Bladder microvascular endothelial cell (primary cell): Measurements from ENCODE around the gene ZNF586. TPM values are rescaled to one million over a fixed set of nuclear protein-coding genes. Genes with fewer than 3 reads are reported as not detected.

Experiments
- total RNA-seq: library from RNA; depleted of rRNA; stranded (reverse); fragments of >200 nt; gene quantifications from 2 replicates; pipeline ENCODE4 v1.2.3, GENCODE V29; 2014

The ZNF586 gene
- 9.6 and 20.1 TPM in 2 replicates for total RNA-seq

GRCh38 chr19:57769345-57770131 lies at the start of gene ZNF586:
TSS of gene ZNF586 (plus strand) at chr19:57769676. CDS start at chr19:57769843, 167 bp downstream.

GRCh38 chr19:57746580-57747471 lies 22.6 kb upstream of the ZNF586 start, which contains the start of gene ZNF776:
TSS of gene ZNF776 (plus strand) at chr19:57746815. CDS start at chr19:57747059, 244 bp downstream.

GRCh38 chr19:57814505-57815246 lies 45.2 kb downstream of the ZNF586 start, which contains the start of gene ZNF552:
TSS of gene ZNF552 (minus strand) at chr19:57814913. CDS start at chr19:57814743, 170 bp downstream.

GRCh38 chr19:57830071-57830602 lies 60.7 kb downstream of the ZNF586 start, which contains the start of gene ZNF587B:
TSS of gene ZNF587B (plus strand) at chr19:57830299. CDS start at chr19:57830529, 230 bp downstream.

Other genes with a start within 250 kb of the ZNF586 start
- gene ZNF549, start 242.3 kb upstream of the ZNF586 start, total RNA-seq: 2.6 and 5.5 TPM in 2 replicates
- 3.7 and 10.3 TPM in 2 replicates for gene ZNF550, start 209.8 kb upstream of the ZNF586 start, total RNA-seq
- gene ZNF416, start 190.8 kb upstream of the ZNF586 start, total RNA-seq: 3.9 and 4.3 TPM in 2 replicates
- 3.4 TPM in 2 replicates for gene ZIK1, start 185.5 kb upstream of the ZNF586 start, total RNA-seq
- gene ZNF530, start 169.8 kb upstream of the ZNF586 start, total RNA-seq: 2.4 and 2.5 TPM in 2 replicates
- 11.3 and 16.2 TPM in 2 replicates for gene ZNF134, start 155.4 kb upstream of the ZNF586 start, total RNA-seq
- gene ZNF211, start 136.5 kb upstream of the ZNF586 start, total RNA-seq: 8.3 and 11.6 TPM in 2 replicates
- not detected in 2 replicates for gene ZSCAN4, start 100.7 kb upstream of the ZNF586 start, total RNA-seq
- 6.0 and 7.9 TPM in 2 replicates for gene ZNF551, start 87.7 kb upstream of the ZNF586 start, total RNA-seq
- 1.3 and 1.4 TPM in 2 replicates for gene ZNF154, start 60.5 kb upstream of the ZNF586 start, total RNA-seq
- 5.7 and 6.7 TPM in 2 replicates for gene ZNF671, start 42.1 kb upstream of the ZNF586 start, total RNA-seq
- gene ZNF776, start 22.9 kb upstream of the ZNF586 start, total RNA-seq: 8.7 and 14.7 TPM in 2 replicates
- 3.9 and 7.9 TPM in 2 replicates for gene ZNF552, start 45.2 kb downstream of the ZNF586 start, total RNA-seq
- 8.6 and 20.8 TPM in 2 replicates for gene ZNF587B, start 60.6 kb downstream of the ZNF586 start, total RNA-seq
- gene ZNF587, start 80.2 kb downstream of the ZNF586 start, total RNA-seq: 12.5 and 32.9 TPM in 2 replicates
- gene ZNF814, start 119.4 kb downstream of the ZNF586 start, total RNA-seq: 2.6 and 4.7 TPM in 2 replicates
- gene ZNF417, start 146.9 kb downstream of the ZNF586 start, total RNA-seq: 7.1 and 22.4 TPM in 2 replicates
- gene ZNF418, start 165.7 kb downstream of the ZNF586 start, total RNA-seq: 1.9 and 6.7 TPM in 2 replicates
- gene ZNF256, start 178.0 kb downstream of the ZNF586 start, total RNA-seq: 4.0 and 5.5 TPM in 2 replicates
- 0.16 and 0.25 TPM in 2 replicates for gene C19orf18, start 204.9 kb downstream of the ZNF586 start, total RNA-seq
- 5.7 and 11.6 TPM in 2 replicates for gene ZNF606, start 233.1 kb downstream of the ZNF586 start, total RNA-seq